ENCODE data around the gene CLIP1.

CLIP1 gene

GRCh38 chr12:122310626-122311333 lies 111.7 kb downstream of the CLIP1 start:
- no peak for TF ChIP-seq GATA3 (IDR thresholded peaks at IDR 0.05; ENCODE audit: low read depth, low read length)
- TF ChIP-seq GATA2 (IDR thresholded peaks at IDR 0.05; ENCODE audit: low read depth, low read length): no peak

DNA sequence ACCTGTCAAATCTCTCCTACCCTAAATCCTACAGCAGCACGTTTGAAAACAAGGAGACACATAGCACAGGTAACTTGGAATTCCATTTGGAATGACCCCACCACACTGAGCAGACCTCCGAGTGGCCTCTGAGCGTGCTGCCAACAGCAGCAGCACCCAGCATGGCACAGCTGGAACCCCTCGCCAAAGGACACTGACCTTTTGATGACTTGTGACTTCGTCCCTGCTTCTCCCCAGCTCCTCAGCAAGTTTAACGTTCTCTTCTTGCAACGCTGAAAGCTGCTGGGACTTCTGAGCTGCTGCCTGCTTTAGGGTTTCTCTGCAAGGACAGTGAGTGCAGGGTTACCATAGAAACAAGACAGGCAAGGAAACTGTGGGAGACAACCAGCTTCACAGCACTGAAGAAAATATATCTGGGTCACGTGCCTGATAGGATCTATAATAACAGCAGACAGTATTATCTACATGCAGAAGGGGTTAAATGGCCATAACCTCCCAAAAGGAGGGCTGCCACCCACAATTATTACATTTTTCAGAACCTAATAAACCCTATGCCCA lies 112.8 kb downstream of the CLIP1 start:
- no peak for TF ChIP-seq GATA3 (IDR thresholded peaks at IDR 0.05; ENCODE audit: low read depth, low read length)
- peak; percentile 61 for TF ChIP-seq GATA2 (IDR thresholded peaks at IDR 0.05; ENCODE audit: low read depth, low read length)

DNA sequence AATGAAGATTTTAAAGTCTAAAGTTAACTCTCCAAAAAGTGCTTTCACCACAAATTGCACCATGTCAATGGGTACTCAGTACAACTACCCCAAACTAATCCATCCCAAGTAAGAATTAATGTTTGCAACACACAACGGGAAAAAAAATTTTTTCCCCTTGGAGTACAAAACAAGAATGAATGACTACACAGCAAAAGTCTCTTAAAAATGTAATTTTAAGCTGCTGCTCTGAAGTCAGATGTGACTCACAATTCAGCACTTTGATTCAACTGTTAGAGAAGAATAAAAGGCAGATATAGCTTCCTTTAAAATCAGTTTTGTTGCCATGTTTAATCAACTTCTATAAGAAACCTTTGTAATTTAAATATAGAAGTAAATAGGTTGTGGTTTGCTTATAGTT lies 113.7 kb downstream of the CLIP1 start:
- TF ChIP-seq GATA3 (IDR thresholded peaks at IDR 0.05; ENCODE audit: low read depth, low read length) (no peak), GATA2 (IDR thresholded peaks at IDR 0.05; ENCODE audit: low read depth, low read length) (no peak)

DNA sequence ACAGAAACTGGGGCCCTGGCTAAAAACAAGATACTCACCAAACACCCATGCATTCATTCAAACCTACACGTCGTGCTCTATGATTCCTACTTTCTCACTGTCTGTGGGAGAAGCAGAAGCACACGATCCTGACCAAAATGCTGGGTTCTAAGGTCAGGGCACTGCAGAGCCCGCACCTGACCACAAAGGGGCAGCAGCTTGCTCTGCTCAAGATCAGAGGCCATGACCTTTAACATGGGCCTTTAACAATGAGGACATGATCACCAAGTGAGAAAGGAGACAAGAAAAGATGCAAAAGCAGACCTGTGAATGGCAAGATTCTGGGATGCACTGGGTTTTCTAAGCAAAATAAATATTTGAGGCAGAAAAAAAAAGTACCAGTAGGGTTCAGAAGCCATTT lies 116.1 kb downstream of the CLIP1 start:
- no peak for TF ChIP-seq GATA2 (IDR thresholded peaks at IDR 0.05; ENCODE audit: low read depth, low read length)
- no peak for TF ChIP-seq GATA3 (IDR thresholded peaks at IDR 0.05; ENCODE audit: low read depth, low read length)

- TF ChIP-seq GATA3 (IDR thresholded peaks at IDR 0.05; ENCODE audit: low read depth, low read length) (no peak), GATA2 (IDR thresholded peaks at IDR 0.05; ENCODE audit: low read depth, low read length) (no peak)
Measured at GRCh38 chr12:122304924-122305323, 117.5 kb downstream of the CLIP1 start.

GRCh38 chr12:122303068-122303467 lies 119.4 kb downstream of the CLIP1 start:
- TF ChIP-seq GATA3 (IDR thresholded peaks at IDR 0.05; ENCODE audit: low read depth, low read length): no peak

DNA sequence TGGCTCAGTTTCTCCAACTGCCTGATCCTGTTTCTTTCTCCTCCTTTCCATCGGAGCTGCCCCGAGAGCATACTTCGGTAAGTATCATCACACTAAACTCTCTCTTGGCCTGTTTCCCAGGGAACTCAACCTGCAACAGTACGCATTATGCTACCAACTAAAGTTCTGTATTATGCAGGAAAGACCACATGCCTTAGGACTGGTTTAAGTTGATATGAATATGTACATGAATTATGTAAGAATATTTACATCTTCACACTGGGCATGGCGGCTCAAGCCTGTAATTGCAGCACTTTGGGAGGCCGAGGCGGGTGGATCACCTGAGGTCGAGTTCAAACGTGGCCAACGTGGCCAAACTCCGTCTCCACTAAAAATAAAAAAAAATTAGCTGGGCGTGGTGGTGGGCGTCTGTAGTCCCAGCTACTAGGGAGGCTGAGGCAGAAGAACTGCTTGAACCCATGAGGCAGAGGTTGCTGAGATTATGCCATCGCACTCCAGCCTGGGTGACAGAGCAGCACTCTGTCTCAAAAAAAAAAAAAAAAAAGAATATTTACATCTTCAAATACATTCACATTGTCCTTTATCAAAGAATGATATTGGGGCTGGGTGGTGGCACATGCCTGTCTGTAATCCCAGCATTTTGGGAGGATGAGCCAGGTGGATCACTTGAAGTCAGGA lies 124.3 kb downstream of the CLIP1 start:
- no peak for TF ChIP-seq GATA3 (IDR thresholded peaks at IDR 0.05; ENCODE audit: low read depth, low read length)
- TF ChIP-seq GATA2 (IDR thresholded peaks at IDR 0.05; ENCODE audit: low read depth, low read length): no peak

DNA sequence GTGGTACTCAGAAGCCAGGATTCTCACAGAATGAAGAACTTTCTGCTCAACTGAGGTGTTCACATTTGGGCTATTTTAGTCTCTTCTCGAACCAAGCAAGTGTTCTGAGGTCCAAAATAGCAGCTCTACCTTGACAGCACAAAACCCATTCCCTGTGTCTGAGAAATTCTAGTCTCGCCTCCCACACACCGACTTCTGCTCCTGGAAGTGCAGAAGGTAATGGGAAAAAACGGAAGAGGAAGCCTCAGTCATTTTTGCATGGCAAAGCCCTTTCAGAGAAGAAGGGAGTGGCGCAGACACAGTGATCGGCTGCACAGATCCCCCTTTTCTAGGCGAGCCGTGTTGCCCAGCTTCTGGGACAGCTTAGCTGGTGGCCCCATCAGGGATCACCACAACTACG lies 125.0 kb downstream of the CLIP1 start:
- TF ChIP-seq GATA3 (IDR thresholded peaks at IDR 0.05; ENCODE audit: low read depth, low read length): no peak
- no peak for TF ChIP-seq GATA2 (IDR thresholded peaks at IDR 0.05; ENCODE audit: low read depth, low read length)

GRCh38 chr12:122295877-122296276 lies 126.6 kb downstream of the CLIP1 start:
- no peak for TF ChIP-seq GATA3 (IDR thresholded peaks at IDR 0.05; ENCODE audit: low read depth, low read length)
- no peak for TF ChIP-seq GATA2 (IDR thresholded peaks at IDR 0.05; ENCODE audit: low read depth, low read length)

DNA sequence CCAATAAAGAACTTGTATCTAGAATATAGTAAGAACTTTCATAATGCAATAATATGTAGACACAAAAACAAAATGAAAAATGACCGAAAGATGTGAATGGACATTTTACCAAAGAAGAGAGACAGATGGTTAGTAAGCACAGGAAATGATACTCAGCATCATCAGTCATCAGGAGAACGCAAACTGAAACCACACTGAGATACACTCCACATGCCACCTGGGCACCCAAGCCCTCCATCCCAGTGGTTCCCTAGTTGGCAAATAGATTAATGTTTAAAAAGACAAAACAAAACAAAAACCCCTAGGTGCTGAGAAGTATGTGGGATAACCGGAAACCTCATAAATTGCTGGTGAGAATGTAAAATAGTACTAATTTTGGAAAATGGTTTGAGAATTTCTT lies 129.4 kb downstream of the CLIP1 start:
- no peak for TF ChIP-seq GATA2 (IDR thresholded peaks at IDR 0.05; ENCODE audit: low read depth, low read length)
- TF ChIP-seq GATA3 (IDR thresholded peaks at IDR 0.05; ENCODE audit: low read depth, low read length): no peak

GRCh38 chr12:122291431-122291830 lies 131.0 kb downstream of the CLIP1 start:
- TF ChIP-seq GATA3 (IDR thresholded peaks at IDR 0.05; ENCODE audit: low read depth, low read length) (no peak), GATA2 (IDR thresholded peaks at IDR 0.05; ENCODE audit: low read depth, low read length) (no peak)

DNA sequence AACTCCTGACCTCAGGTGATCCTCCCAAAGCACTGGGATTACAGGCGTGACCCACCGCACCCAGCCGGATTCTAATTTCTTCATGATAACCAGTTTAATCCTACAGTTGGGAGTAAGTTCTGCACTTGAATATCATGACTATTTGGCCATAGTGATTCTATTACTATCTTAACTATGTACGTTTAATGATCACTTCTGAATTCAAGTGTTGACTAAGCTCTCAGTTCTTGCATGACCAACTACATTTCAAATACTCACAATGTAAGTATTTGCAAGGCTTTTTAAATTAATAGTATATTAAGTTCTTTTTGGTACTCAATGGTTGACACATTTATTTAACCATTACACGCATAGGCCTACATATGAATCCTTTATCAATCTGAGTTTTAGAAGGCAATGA lies 138.8 kb downstream of the CLIP1 start:
- TF ChIP-seq GATA3 (IDR thresholded peaks at IDR 0.05; ENCODE audit: low read depth, low read length) (no peak), GATA2 (IDR thresholded peaks at IDR 0.05; ENCODE audit: low read depth, low read length) (no peak)

DNA sequence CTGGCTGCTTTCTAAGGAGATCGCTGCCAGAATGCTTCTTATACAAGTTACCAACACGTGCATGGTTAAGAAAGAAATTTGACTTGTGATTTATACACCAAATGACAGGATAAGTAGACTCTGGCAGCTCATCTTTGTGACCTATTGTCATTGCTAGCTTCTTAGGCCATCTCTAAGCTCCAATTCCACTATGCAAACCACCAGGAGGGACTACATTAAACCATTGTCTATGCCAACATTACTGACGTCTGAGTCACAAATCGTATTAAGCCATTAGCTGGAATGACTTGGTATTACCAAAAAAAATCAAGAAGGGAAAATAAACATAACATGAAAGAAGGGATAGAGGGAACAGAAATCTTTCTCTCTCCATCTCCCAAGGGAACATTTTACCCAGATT lies 140.4 kb downstream of the CLIP1 start:
- TF ChIP-seq GATA3 (IDR thresholded peaks at IDR 0.05; ENCODE audit: low read depth, low read length): no peak
- no peak for TF ChIP-seq GATA2 (IDR thresholded peaks at IDR 0.05; ENCODE audit: low read depth, low read length)

GRCh38 chr12:122276242-122276641 lies 146.2 kb downstream of the CLIP1 start:
- TF ChIP-seq GATA3 (IDR thresholded peaks at IDR 0.05; ENCODE audit: low read depth, low read length) (no peak), GATA2 (IDR thresholded peaks at IDR 0.05; ENCODE audit: low read depth, low read length) (no peak)

GRCh38 chr12:122275459-122275858 lies 147.0 kb downstream of the CLIP1 start:
- no peak for TF ChIP-seq GATA3 (IDR thresholded peaks at IDR 0.05; ENCODE audit: low read depth, low read length)
- TF ChIP-seq GATA2 (IDR thresholded peaks at IDR 0.05; ENCODE audit: low read depth, low read length): no peak
